NCI-H510A (cell line): ENCODE data around the gene NBEA.
"Not testable (repeated sequence)": the region's sequence is repeated elsewhere in the genome, so short reads cannot be mapped to it uniquely, and the experiment has no call there.

Experiments
- DNase-seq: peaks from one replicate; lab custom pipeline; 2025; lab: John Stamatoyannopoulos, UW

Gene NBEA

GRCh38 chr13:35664747-35665146 lies 722.7 kb downstream of the NBEA start:
- no peak for DNase-seq

GRCh38 chr13:35669321-35669720 lies 727.3 kb downstream of the NBEA start:
- DNase-seq, result no peak

GRCh38 chr13:35672611-35673010 lies 730.5 kb downstream of the NBEA start:
- no peak for DNase-seq

- DNase-seq, result peak; percentile 17
Observed at GRCh38 chr13:35675651-35676050, 733.6 kb downstream of the NBEA start.

- not testable (repeated sequence) for DNase-seq
Observed at GRCh38 chr13:35677863-35678262, 735.8 kb downstream of the NBEA start.

- DNase-seq, result no peak
Observed at GRCh38 chr13:35681685-35682084, 739.6 kb downstream of the NBEA start.

- DNase-seq, result no peak
Observed at GRCh38 chr13:35684432-35684831, 742.4 kb downstream of the NBEA start.

- DNase-seq, result no peak
Observed at GRCh38 chr13:35687336-35687735, 745.3 kb downstream of the NBEA start.

GRCh38 chr13:35690581-35691207 lies 748.6 kb downstream of the NBEA start:
- DNase-seq, result no peak

GRCh38 chr13:35693134-35693784 lies 751.2 kb downstream of the NBEA start:
- DNase-seq, result no peak

- DNase-seq, result no peak
Observed at GRCh38 chr13:35694031-35694430, 752.0 kb downstream of the NBEA start.

- no peak for DNase-seq
Observed at GRCh38 chr13:35694549-35695447, 752.7 kb downstream of the NBEA start.

GRCh38 chr13:35695448-35695770 lies 753.3 kb downstream of the NBEA start:
- no peak for DNase-seq

- no peak for DNase-seq
Observed at GRCh38 chr13:35697186-35697730, 755.2 kb downstream of the NBEA start.

GRCh38 chr13:35698911-35699576 lies 757.0 kb downstream of the NBEA start:
- no peak for DNase-seq

- DNase-seq, result no peak
Observed at GRCh38 chr13:35699825-35700510, 757.9 kb downstream of the NBEA start.

- DNase-seq, result no peak
Observed at GRCh38 chr13:35700671-35701070, 758.6 kb downstream of the NBEA start.

GRCh38 chr13:35702316-35702715 lies 760.2 kb downstream of the NBEA start:
- DNase-seq, result no peak

GRCh38 chr13:35703061-35703460 lies 761.0 kb downstream of the NBEA start:
- DNase-seq, result no peak

GRCh38 chr13:35704331-35704730 lies 762.3 kb downstream of the NBEA start:
- no peak for DNase-seq

GRCh38 chr13:35706281-35706680 lies 764.2 kb downstream of the NBEA start:
- no peak for DNase-seq

- no peak for DNase-seq
Observed at GRCh38 chr13:35706721-35707120, 764.7 kb downstream of the NBEA start.
